HFFc6 (cell line): Measurements from ENCODE around the gene EDEM1. TPM values are rescaled to one million over a fixed set of nuclear protein-coding genes. Genes with fewer than 3 reads are reported as not detected.

Experiments
- DNase-seq: peaks from one replicate; pipeline ENCODE4 v3.0.0-alpha.2; 2018
- H3K27ac Mint-ChIP-seq: 2 replicates; pipeline ENCODE4 v1.8.0; 2020; ENCODE audit warnings: mild to moderate bottlenecking, mixed read lengths
- H3K27me3 Mint-ChIP-seq: 2 replicates; pipeline ENCODE4 v1.8.0; 2021; ENCODE audit warnings: mild to moderate bottlenecking, moderate library complexity, mixed read lengths; ENCODE audit not compliant: insufficient read depth
- H3K36me3 Mint-ChIP-seq: 2 replicates; pipeline ENCODE4 v1.8.0; 2021; ENCODE audit warnings: low read depth, mixed read lengths
- H3K4me1 Mint-ChIP-seq: 2 replicates; pipeline ENCODE4 v1.8.0; 2020; ENCODE audit warnings: low read depth, mixed read lengths
- H3K4me3 Mint-ChIP-seq: 2 replicates; pipeline ENCODE4 v1.8.0; 2020; ENCODE audit warnings: mild to moderate bottlenecking, moderate library complexity, mixed read lengths
- H3K9me3 Mint-ChIP-seq: 2 replicates; pipeline ENCODE4 v1.8.0; 2020; ENCODE audit warnings: mild to moderate bottlenecking, mixed read lengths
- CTCF ChIP-seq: fragments of 200-600 bp; sonication (generic); IDR thresholded peaks from 2 replicates; pipeline ENCODE4 v1.5.0; 2021; ENCODE audit warnings: antibody characterized with exemption, mild to moderate bottlenecking
- total RNA-seq, 6 experiments: library from RNA; stranded (reverse); fragmentation: NEBNext Ultra II Directional; extraction: Animal tissue kit (Norgen Biotek cat#: 25700); gene quantifications; 2 replicates in 1 of 6; 3 replicates in 5 of 6; pipeline ENCODE4 v1.2.3, GENCODE V29; 2021

The EDEM1 gene
- total RNA-seq, 6 experiments from 2014 or later: 47.6 to 56.4 (median 52.0) TPM

DNA sequence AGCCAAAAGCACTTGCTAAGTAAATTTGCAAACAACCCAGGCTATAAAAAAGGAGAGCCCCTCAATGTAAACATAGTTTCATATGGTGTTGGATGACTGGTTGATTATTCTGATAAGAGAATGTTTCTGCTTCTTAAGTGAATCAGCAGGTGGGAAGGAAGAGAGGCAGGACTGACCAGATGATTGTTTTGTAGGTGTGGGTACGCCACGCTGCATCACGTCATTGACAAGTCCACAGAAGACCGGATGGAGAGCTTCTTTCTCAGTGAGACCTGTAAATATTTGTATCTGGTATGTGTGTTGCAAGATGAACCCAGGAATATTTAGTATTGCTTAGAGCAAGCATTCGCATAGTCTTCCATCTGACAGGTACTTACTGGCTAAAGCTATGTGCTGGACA, 23.4 kb downstream of the EDEM1 start:
- H3K4me3 Mint-ChIP-seq: no peak overlapping the region
- no peaks in the 10 kb centered on the region; the same call in 1 of the 2 replicates for H3K27me3 Mint-ChIP-seq
- H3K36me3 Mint-ChIP-seq: peaks cover 59% of the 10 kb centered on the region
- TF ChIP-seq CTCF: no peak
- no peak for DNase-seq
- no peaks in the 10 kb centered on the region for H3K4me1 Mint-ChIP-seq
- no peaks in the 10 kb centered on the region for H3K9me3 Mint-ChIP-seq
- no peak overlapping the region for H3K27ac Mint-ChIP-seq

DNA sequence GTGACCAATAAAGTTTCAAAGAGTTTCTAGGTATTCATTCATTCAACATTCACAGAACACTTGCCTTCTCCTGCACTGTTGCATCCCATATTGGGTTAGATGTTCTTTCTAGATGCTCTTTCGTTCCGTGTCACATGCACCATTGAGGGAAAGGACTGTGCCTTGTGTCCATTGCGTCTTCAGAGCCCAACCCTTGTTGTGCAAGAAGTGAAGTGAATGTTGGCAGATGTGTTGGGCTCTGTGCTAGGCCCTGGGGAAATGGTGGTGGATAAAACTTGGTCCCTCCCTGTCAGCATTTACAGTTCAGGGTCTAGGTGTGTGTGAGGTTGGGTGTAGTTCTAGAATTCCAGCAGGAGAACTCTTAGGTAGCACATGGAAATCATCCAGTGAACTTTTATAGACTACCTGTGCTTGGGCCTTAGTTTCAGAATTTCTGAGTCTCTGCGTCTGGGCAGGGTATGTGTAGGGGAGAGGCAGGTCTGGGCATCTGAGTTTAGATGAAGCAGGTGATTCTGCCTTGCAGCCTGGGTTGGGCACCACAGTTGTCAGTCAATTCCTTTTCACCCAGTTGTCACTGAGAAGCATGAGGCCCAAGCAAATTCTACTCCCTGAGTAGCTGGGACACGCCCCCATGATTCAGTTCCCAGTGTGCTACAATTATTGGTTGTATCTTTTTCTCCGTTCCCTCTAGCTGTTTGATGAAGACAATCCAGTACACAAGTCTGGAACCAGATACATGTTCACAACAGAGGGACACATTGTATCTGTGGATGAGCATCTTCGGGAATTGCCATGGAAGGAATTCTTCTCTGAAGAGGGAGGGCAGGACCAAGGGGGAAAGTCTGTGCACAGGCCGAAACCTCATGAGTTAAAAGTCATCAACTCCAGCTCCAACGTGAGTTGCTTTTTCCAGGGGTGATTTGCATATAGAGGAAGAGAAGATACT, 25.4 kb downstream of the EDEM1 start:
- no peaks in the 10 kb centered on the region; the same call in 1 of the 2 replicates for H3K27me3 Mint-ChIP-seq
- no peak overlapping the region for H3K27ac Mint-ChIP-seq
- TF ChIP-seq CTCF: no peak
- H3K4me3 Mint-ChIP-seq: no peak overlapping the region
- H3K4me1 Mint-ChIP-seq: peaks cover 3% of the 10 kb centered on the region; the same call in 1 of the 2 replicates
- no peaks in the 10 kb centered on the region for H3K9me3 Mint-ChIP-seq
- peaks cover 48% of the 10 kb centered on the region for H3K36me3 Mint-ChIP-seq
- DNase-seq: no peak

DNA sequence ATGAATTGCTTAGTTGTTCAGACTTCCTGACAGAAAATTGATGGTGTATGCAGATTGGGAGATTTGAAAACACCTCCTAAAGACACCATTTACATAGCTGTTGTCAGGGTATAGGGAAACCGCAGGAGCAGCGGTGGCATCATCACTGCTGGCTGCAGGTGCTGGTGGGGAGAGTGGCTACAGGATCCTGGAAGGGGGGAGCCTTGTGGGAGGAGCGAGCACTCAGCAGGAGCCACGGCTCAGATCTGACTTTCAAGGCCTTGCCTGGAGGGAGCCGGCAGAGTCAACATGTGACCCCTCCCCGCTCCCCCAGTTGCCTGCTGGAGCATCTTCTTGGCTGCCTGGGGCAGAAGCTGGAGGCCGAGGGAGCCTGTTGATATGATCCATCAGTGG, 26.1 kb downstream of the EDEM1 start:
- Mint-ChIP-seq H3K27me3 (no peaks in the 10 kb centered on the region; the same call in 1 of the 2 replicates), H3K36me3 (peaks cover 41% of the 10 kb centered on the region), H3K27ac (no peak overlapping the region), H3K4me3 (no peak overlapping the region), H3K9me3 (no peaks in the 10 kb centered on the region), H3K4me1 (peaks cover 9% of the 10 kb centered on the region; the same call in 1 of the 2 replicates)
- no peak for TF ChIP-seq CTCF
- DNase-seq: no peak

DNA sequence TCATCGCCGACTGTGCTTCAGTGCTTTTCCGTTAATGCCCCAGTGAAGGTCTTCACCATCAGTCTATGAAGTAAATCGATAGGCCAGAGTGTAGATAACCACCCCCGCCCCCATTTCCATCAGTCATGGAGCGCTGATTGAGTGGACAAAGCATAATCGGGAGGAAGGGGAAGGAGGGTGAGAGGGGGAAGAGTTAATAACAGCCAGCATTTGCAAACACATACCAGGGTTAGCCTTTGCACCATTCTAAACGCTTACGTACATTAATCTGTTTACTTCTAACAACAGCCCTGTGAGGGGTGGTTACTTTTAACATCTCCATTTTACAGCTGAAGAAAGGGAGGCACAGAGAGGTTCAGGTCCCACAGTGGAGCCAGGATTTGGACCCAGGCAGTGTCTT, 26.8 kb downstream of the EDEM1 start:
- no peak overlapping the region for H3K27ac Mint-ChIP-seq
- H3K9me3 Mint-ChIP-seq: no peaks in the 10 kb centered on the region
- H3K4me1 Mint-ChIP-seq: peaks cover 13% of the 10 kb centered on the region; the same call in 1 of the 2 replicates
- DNase-seq: no peak
- H3K4me3 Mint-ChIP-seq: no peak overlapping the region
- H3K27me3 Mint-ChIP-seq: no peaks in the 10 kb centered on the region; the same call in 1 of the 2 replicates
- peaks cover 36% of the 10 kb centered on the region for H3K36me3 Mint-ChIP-seq
- TF ChIP-seq CTCF: no peak

- DNase-seq: no peak
- peak overlapping the region; percentile 11; the same call in 1 of the 2 replicates for H3K27ac Mint-ChIP-seq
- H3K9me3 Mint-ChIP-seq: no peaks in the 10 kb centered on the region
- TF ChIP-seq CTCF: no peak
- peaks cover 21% of the 10 kb centered on the region for H3K36me3 Mint-ChIP-seq
- H3K4me3 Mint-ChIP-seq: no peak overlapping the region
- peaks cover 13% of the 10 kb centered on the region; the same call in 1 of the 2 replicates for H3K4me1 Mint-ChIP-seq
- H3K27me3 Mint-ChIP-seq: no peaks in the 10 kb centered on the region; the same call in 1 of the 2 replicates
Observed at GRCh38 chr3:5217824-5218595, 30.5 kb downstream of the EDEM1 start.
